H4 (cell line): ENCODE data around the gene M1AP. TPM values are rescaled to one million over a fixed set of nuclear protein-coding genes. Genes with fewer than 3 reads are reported as not detected.

Experiments
- DNase-seq: peaks from one replicate; pipeline ENCODE4 v3.0.0-alpha.2; 2015; ENCODE audit warnings: low spot score
- total RNA-seq: library from RNA; depleted of rRNA; stranded (reverse); fragments of >200 nt; shearing (Covaris generic); gene quantifications from 2 replicates; pipeline ENCODE4 v1.2.3, GENCODE V29; 2014

The M1AP gene
- total RNA-seq, 1 experiment from 2014 or later, result not detected

- DNase-seq, result no peak
Measured at GRCh38 chr2:74526649-74527230, 121.4 kb downstream of the M1AP start.

- no peak for DNase-seq
Measured at GRCh38 chr2:74525717-74526648, 122.1 kb downstream of the M1AP start, which contains the start of gene DQX1. DQX1 (minus strand) TSS chr2:74526231; CDS start chr2:74525729, 502 bp downstream.

- DNase-seq, result no peak
Measured at GRCh38 chr2:74524955-74525716, 123.0 kb downstream of the M1AP start.

- no peak for DNase-seq
Measured at GRCh38 chr2:74524005-74524404, 124.1 kb downstream of the M1AP start.

DNA sequence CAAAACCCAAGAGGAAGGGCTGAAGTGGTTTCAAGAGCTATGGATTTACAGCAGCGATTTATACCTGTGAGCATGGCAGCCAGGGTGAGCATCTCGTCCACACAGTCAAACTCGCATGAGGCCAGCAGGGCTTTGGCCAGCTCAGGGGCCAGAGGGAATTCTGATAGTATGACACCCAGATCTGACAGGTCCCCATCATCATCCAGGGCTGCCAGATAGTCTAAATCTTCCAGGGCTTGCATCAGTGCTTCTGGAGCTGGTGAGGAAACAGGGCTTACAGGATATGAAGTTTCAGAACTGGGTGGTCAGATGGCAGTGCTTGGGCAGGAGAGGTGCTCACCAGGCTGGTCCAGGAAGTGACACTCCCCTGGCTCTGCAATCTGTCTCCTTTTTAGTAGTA, 125.6 kb downstream of the M1AP start:
- no peak for DNase-seq

GRCh38 chr2:74516650-74517049, 131.5 kb downstream of the M1AP start:
- DNase-seq, result no peak

- DNase-seq, result no peak
Measured at GRCh38 chr2:74515981-74516633, 132.0 kb downstream of the M1AP start.

GRCh38 chr2:74515271-74515980, 132.7 kb downstream of the M1AP start:
- DNase-seq, result no peak

DNA sequence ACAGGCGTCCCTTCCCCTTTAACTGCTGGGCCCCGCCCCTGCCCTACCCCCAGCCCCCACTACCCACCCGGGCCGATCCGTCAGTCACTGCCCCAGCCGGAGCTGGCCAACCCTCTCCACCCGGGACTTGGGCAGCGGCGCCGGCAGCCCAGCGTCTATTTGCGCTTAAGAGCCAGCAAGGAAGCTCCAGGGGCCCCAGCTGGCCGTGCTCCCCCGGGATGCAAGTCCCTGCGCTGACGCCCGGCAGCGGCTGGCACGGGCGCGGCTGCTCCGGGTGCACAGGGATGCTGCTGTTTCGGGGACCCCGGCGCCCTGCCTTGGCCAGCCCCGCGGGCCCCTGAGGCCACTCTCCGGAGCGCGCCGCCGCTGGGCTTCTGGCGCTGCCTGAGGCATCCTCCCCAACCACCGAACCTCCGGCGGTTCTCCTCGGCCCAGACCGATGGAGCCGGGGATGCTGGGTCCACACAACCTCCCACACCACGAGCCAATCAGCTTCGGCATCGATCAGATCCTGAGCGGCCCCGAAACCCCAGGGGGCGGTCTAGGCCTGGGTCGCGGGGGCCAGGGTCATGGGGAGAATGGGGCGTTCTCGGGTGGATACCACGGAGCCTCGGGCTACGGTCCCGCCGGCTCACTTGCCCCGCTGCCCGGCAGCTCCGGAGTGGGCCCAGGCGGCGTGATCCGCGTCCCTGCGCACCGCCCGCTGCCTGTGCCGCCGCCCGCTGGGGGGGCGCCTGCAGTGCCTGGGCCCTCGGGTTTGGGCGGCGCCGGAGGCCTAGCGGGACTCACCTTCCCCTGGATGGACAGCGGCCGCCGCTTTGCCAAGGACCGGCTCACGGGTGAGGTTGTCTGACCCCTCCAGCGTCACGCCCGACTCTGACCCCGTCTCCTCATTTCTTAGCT, 133.5 kb downstream of the M1AP start, which contains the start of gene TLX2:
TSS of gene TLX2 (plus strand) at position 83 of the 903 bp plus-strand sequence. CDS start at position 440, 357 bp downstream.
- no peak for DNase-seq

- no peak for DNase-seq
Measured at GRCh38 chr2:74513605-74514367, 134.3 kb downstream of the M1AP start.

DNA sequence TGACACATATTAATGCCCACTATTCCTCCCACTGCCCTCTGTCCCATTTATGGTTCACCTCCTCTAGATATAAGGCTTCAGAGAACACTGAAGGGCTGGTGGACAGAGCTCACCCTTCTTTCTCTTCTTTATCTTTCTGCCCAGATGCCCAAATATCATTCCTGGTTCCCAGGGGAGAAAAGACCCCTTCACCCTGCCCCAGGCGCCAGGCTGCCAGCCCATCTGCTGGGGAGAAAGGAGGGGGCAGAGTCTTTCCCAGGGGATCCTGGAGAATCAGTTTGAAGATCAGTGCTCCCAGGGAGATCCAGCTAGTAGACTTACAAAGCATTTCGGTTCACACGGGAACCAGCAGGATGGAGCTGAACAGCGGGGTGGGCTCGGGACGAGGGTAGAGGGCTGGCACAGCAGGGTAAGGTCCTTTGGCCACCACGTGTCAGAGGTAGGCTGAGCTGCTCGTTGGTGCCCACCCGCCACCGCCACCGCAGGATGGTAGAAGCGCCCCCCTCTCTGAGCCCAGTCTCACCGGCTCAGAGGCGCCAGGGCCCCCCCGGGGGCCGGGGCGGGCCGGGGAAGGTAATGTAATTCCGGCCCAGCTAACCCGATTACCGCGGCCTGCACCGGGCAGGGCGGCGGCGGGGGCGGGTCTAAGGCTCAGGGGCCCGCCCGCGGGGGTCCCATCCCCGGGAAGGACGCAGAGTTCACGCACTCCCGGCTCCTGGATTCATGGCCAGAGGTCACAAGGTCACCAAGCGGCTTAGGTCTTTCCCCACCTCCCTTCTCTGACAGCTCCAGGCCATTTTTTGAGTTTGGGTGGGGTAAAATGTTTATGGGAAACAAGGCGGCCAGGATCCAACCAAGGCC, 135.2 kb downstream of the M1AP start:
- no peak for DNase-seq

DNA sequence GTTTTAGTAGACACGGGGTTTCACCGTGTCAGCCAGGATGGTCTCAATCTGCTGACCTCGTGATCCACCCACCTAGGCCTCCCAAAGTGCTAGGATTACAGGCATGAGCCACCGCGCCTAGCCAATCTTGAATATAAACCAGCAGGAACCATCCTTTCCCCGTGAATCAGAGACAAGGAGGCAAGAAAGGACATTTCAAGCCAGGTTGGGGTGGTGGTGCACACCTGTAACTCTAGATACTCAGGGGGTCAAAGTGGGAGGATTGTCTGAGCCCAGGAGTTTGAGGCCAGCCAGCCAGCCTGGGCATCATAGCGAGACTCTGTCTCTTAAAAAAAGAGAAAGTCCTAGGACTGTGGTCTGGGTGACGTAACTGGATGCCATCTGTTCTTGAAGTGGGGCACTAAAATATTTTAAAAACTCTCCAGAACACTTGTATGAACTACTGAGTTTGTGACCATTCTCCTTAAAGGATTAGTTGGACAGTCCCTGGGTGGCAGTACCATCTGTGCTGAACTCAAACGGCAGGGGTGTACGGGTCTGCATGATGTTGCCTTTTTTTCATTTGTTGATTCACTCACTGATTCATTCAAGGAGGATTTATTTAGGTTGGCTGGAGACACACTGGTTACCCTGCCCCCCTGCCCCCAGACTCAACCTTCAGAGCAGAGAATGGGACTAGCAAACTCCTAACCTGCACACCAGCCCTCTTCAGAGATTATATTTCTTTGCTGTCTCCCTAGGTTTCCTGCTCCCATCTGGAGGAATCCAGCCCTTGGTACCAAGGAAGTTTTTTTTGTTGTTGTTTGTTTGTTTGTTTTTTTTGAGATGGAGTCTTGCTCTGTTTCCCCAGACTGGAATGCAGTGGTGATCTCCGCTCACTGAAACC, 136.8 kb downstream of the M1AP start:
- no peak for DNase-seq

DNA sequence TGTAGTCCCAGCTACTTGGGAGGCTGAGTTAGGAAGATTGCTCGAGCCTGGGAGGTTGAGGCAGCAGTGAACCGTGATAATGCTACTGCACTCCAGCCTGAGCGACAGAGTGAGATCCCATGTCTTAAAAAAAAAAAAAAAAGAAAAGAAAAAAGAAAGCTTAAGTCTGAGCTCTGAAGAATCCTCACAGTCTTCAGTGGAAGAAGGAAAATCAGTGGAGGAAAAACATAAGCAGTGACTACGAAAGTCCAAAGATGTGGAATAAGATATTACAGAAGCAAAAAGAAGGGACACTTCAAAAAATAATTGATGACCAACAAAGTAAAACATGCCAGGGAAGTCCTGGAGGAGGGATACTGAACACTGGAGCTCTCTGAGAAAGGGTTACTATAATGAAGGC, 137.9 kb downstream of the M1AP start:
- DNase-seq, result no peak

GRCh38 chr2:74507926-74508520, 140.1 kb downstream of the M1AP start:
- DNase-seq, result no peak
